ENCODE results near the gene UTP4. TPM values are rescaled to one million over a fixed set of nuclear protein-coding genes. Genes with fewer than 3 reads are reported as not detected.
"Not testable (repeated sequence)": the region's sequence is repeated elsewhere in the genome, so short reads cannot be mapped to it uniquely, and the experiment has no call there.

UTP4 gene
- total RNA-seq, 4 donors from 2014 or later, result 25.1 to 41.7 (median 34.8) TPM

- H3K4me1 ChIP-seq, result peaks cover 10% of the 10 kb centered on the region
- TF ChIP-seq POLR2A (IDR thresholded peaks at IDR 0.05) (no peak), POLR2AphosphoS5 (IDR thresholded peaks at IDR 0.05) (no peak)
- no peaks in the 10 kb centered on the region for H3K9me3 ChIP-seq
- H3K27ac ChIP-seq, result no peak overlapping the region
- 92% methylated on average over 2 of the region's 2 CpGs for WGBS
- DNase-seq (ENCODE audit: low spot score in 2 of 2), result peak in 1 of 2 donors; percentile 35
- H3K4me3 ChIP-seq, result no peak overlapping the region
- H3K36me3 ChIP-seq, result peaks cover 65% of the 10 kb centered on the region
- H3K27me3 ChIP-seq, result no peaks in the 10 kb centered on the region
Observed at GRCh38 chr16:69138608-69139007, 6.2 kb downstream of the UTP4 start.

- peaks cover 74% of the 10 kb centered on the region for H3K36me3 ChIP-seq
- not testable (repeated sequence) for H3K9me3 ChIP-seq; H3K27me3 ChIP-seq; H3K27ac ChIP-seq; H3K4me3 ChIP-seq; H3K4me1 ChIP-seq; DNase-seq (ENCODE audit: low spot score in 2 of 2)
- 96% methylated on average over 7 of the region's 7 CpGs for WGBS
Observed at GRCh38 chr16:69139464-69139863, 7.0 kb downstream of the UTP4 start.

DNA sequence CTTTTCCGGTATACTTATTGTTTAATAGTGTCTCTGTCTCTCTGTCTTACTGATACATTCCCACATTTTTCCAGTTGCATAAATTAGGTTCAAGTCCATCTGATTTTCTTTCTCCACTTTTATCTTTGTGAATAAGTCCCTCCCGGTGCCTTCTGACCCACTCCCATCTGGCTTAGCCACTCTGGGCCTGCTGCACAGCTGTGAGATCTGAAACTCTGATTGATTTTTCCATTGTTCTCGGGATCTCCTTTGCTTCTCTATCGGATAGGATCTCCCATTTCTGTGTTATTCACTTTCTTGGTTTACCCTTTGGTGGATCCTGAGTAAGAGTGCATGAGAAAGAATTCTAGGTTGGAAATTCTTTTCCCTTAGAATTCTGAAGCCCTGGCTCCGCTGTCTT lies 8.6 kb downstream of the UTP4 start:
- WGBS, result 81% methylated on average over 5 of the region's 5 CpGs
- no peak overlapping the region for H3K4me3 ChIP-seq
- no peaks in the 10 kb centered on the region for H3K27me3 ChIP-seq
- TF ChIP-seq EP300 (IDR thresholded peaks at IDR 0.05), result no peak
- no peak for TF ChIP-seq CTCF (IDR thresholded peaks at IDR 0.05)
- no peak for TF ChIP-seq POLR2A (IDR thresholded peaks at IDR 0.05)
- no peak for TF ChIP-seq POLR2AphosphoS5 (IDR thresholded peaks at IDR 0.05)
- no peaks in the 10 kb centered on the region for H3K4me1 ChIP-seq
- no peak overlapping the region for H3K27ac ChIP-seq
- peaks cover 88% of the 10 kb centered on the region for H3K36me3 ChIP-seq
- H3K9me3 ChIP-seq, result no peaks in the 10 kb centered on the region
- no peak for DNase-seq (ENCODE audit: low spot score in 2 of 2)

DNA sequence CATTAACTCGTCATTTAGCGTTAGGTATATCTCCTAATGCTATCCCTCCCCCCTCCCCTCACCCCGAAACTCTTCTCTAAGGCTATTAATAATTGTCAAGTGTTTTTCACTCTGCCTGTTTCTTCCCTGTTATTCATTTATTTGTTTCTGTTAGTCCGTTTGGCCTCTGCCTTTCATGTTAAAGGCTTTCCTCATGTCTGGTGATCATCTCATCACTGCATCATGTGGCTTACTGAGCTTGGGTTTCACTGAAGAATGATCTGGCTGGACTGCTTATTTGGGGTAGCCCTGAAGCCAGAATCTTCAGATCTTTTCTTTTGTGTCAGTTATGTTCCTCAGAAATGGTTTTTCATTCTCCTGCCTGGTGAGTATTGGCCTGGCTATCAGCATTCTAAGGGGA lies 9.5 kb downstream of the UTP4 start:
- TF ChIP-seq POLR2AphosphoS5 (IDR thresholded peaks at IDR 0.05), result no peak
- no peak for TF ChIP-seq CTCF (IDR thresholded peaks at IDR 0.05)
- no peak for TF ChIP-seq EP300 (IDR thresholded peaks at IDR 0.05)
- no peak for TF ChIP-seq POLR2A (IDR thresholded peaks at IDR 0.05)
- Histone ChIP-seq H3K27me3 (no peaks in the 10 kb centered on the region), H3K9me3 (no peaks in the 10 kb centered on the region), H3K36me3 (peaks cover 82% of the 10 kb centered on the region), H3K4me3 (no peak overlapping the region), H3K4me1 (no peaks in the 10 kb centered on the region), H3K27ac (no peak overlapping the region)
- 94% methylated on average over 4 of the region's 4 CpGs for WGBS
- DNase-seq (ENCODE audit: low spot score in 2 of 2), result no peak

DNA sequence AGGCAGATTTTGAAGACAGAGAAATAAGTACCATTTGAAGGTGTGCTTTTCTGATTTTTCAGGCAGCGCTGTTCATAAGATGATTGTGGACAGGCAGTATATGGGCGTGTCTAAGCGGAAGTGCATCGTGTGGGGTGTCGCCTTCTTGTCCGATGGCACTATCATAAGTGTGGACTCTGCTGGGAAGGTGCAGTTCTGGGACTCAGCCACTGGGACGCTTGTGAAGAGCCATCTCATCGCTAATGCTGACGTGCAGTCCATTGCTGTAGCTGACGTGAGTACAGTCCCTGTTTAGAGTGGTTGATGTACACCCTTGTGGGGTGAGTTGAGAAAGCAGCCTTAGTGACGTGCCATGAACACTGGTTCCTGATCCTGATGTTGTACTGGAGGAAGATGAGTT lies 10.7 kb downstream of the UTP4 start:
- WGBS, result 86% methylated on average over 11 of the region's 11 CpGs
- Histone ChIP-seq H3K27me3 (no peaks in the 10 kb centered on the region), H3K4me1 (no peaks in the 10 kb centered on the region), H3K4me3 (no peak overlapping the region), H3K27ac (no peak overlapping the region), H3K36me3 (peaks cover 78% of the 10 kb centered on the region), H3K9me3 (no peaks in the 10 kb centered on the region)
- no peak for DNase-seq (ENCODE audit: low spot score in 2 of 2)
- TF ChIP-seq POLR2AphosphoS5 (IDR thresholded peaks at IDR 0.05) (no peak), CTCF (IDR thresholded peaks at IDR 0.05) (no peak), POLR2A (IDR thresholded peaks at IDR 0.05) (no peak), EP300 (IDR thresholded peaks at IDR 0.05) (no peak)

GRCh38 chr16:69145658-69146057 lies 13.2 kb downstream of the UTP4 start:
- no peak overlapping the region for H3K27ac ChIP-seq
- no peaks in the 10 kb centered on the region for H3K9me3 ChIP-seq
- TF ChIP-seq POLR2A (IDR thresholded peaks at IDR 0.05) (no peak), EP300 (IDR thresholded peaks at IDR 0.05) (no peak), POLR2AphosphoS5 (IDR thresholded peaks at IDR 0.05) (no peak), CTCF (IDR thresholded peaks at IDR 0.05) (no peak)
- 68% methylated on average over 4 of the region's 4 CpGs for WGBS
- H3K4me1 ChIP-seq, result no peaks in the 10 kb centered on the region
- H3K27me3 ChIP-seq, result no peaks in the 10 kb centered on the region
- DNase-seq (ENCODE audit: low spot score in 2 of 2), result no peak
- H3K36me3 ChIP-seq, result peaks cover 65% of the 10 kb centered on the region
- no peak overlapping the region for H3K4me3 ChIP-seq

DNA sequence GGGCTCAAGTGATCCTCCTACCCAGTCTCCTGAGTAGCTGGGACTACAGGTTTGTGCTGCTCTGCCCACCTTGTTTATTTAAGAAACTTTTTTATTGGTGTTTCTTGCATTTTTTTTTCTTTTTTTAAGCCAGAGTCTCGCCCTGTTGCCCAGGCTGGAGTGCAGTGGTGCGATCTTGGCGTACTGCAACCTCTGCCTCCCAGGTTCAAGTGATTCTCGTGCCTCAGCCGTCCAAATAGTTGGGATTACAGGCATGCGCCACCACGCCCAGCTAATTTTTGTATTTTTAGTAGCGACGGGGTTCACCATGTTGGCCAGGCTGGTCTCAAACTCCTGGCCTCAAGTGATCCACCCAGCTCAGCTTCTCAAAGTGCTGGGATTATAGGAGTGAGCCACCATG lies 17.2 kb downstream of the UTP4 start:
- not testable (repeated sequence) for DNase-seq (ENCODE audit: low spot score in 2 of 2); H3K4me3 ChIP-seq; H3K27me3 ChIP-seq; H3K4me1 ChIP-seq; H3K27ac ChIP-seq; H3K9me3 ChIP-seq
- 75% methylated on average over 9 of the region's 9 CpGs for WGBS
- H3K36me3 ChIP-seq, result peaks cover 68% of the 10 kb centered on the region

Measured in suprapubic skin (tissue), 4 donors.